GM21381 (cell line): ENCODE measurements around the gene GOPC.
"Not testable (repeated sequence)": the region's sequence is repeated elsewhere in the genome, so short reads cannot be mapped to it uniquely, and the experiment has no call there.

Source experiments
- ATAC-seq: cut with Tn5 transposase; IDR thresholded peaks from one replicate; pipeline ENCODE4 v1.9.1; 2021; ENCODE audit warnings: mild to moderate bottlenecking, moderate library complexity; ENCODE audit not compliant: unreplicated experiment

Gene GOPC

GRCh38 chr6:117602151-117602898 lies at the start of gene GOPC:
Gene GOPC, minus strand, starts transcription at chr6:117602511. Its CDS starts 223 bp downstream, at chr6:117602288.
- peak; percentile 89 for ATAC-seq

GRCh38 chr6:117651984-117652383 lies 49.7 kb upstream of the GOPC start:
- ATAC-seq = not testable (repeated sequence)

GRCh38 chr6:117642976-117643375 lies 40.7 kb upstream of the GOPC start:
- ATAC-seq = no peak

GRCh38 chr6:117637770-117638169 lies 35.5 kb upstream of the GOPC start:
- ATAC-seq = no peak

GRCh38 chr6:117629119-117629660 lies 26.9 kb upstream of the GOPC start:
- ATAC-seq = no peak

GRCh38 chr6:117627533-117627932 lies 25.2 kb upstream of the GOPC start:
- ATAC-seq = no peak

GRCh38 chr6:117624869-117625481 lies 22.7 kb upstream of the GOPC start:
- no peak for ATAC-seq

GRCh38 chr6:117619178-117619577 lies 16.9 kb upstream of the GOPC start:
- ATAC-seq = no peak

- ATAC-seq = no peak
Measured at GRCh38 chr6:117617210-117618035, 15.1 kb upstream of the GOPC start.

- no peak for ATAC-seq
Measured at GRCh38 chr6:117616391-117617209, 14.3 kb upstream of the GOPC start.

GRCh38 chr6:117615750-117616390 lies 13.6 kb upstream of the GOPC start:
- ATAC-seq = no peak

- ATAC-seq = no peak
Measured at GRCh38 chr6:117613920-117614560, 11.7 kb upstream of the GOPC start.

- ATAC-seq = no peak
Measured at GRCh38 chr6:117607511-117607910, 5.2 kb upstream of the GOPC start.

GRCh38 chr6:117605169-117605826 lies 3.0 kb upstream of the GOPC start:
- ATAC-seq = peak; percentile 42

GRCh38 chr6:117603821-117604220 lies 1.5 kb upstream of the GOPC start:
- ATAC-seq = no peak

GRCh38 chr6:117602899-117603588 lies 733 bp upstream of the GOPC start:
- no peak for ATAC-seq

- peak; percentile 9 for ATAC-seq
Measured at GRCh38 chr6:117601811-117602150, 530 bp downstream of the GOPC start.

GRCh38 chr6:117600008-117600743 lies 2.1 kb downstream of the GOPC start:
- ATAC-seq = no peak
